Measurements from ENCODE around the gene ATF2. TPM values are rescaled to one million over a fixed set of nuclear protein-coding genes. Genes with fewer than 3 reads are reported as not detected.

Gene ATF2
- total and polyA plus RNA-seq, 10 donors, result 16.3 to 71.6 (median 59.5) TPM

DNA sequence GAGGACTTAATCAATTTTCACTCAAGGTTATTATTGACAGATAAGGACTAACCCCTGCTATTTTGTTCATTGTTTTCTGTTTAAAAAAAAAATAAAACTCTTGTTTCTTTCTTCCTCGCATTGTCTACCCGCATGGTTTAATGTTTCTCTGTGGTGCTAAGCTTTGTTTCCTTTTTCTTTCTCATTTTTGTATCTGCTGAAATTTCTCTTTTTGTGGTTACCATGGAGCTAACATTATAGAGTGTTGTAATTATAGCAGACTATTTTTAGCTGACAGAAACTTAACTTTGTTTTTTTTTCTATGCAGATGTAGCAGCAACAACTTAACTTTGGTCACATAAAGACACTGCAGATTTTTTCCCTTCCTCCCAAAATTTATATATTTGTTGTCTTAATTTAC, 119.7 kb downstream of the ATF2 start:
- intact Hi-C loops (cut with DNase I; ENCODE audit: low total_unique reads), result no loop called here
- no peak overlapping the region for H3K4me3 ChIP-seq
- H3K27ac ChIP-seq, result no peak overlapping the region
- no peaks in the 10 kb centered on the region for H3K4me1 ChIP-seq
- peaks cover 0 to 5% (median 0%) of the 10 kb centered on the region in 6 donors for H3K36me3 ChIP-seq
- H3K27me3 ChIP-seq (replicated peaks in 1 of 7), result no peaks in the 10 kb centered on the region
- DNase-seq, result no peak
- no peak for TF ChIP-seq POLR2A (IDR thresholded peaks at IDR 0.05)
- no peaks in the 10 kb centered on the region for H3K9me3 ChIP-seq
- WGBS, 5 donors, result 33 to 67% (median 41%) methylated on average over 2 of the region's 2 CpGs

DNA sequence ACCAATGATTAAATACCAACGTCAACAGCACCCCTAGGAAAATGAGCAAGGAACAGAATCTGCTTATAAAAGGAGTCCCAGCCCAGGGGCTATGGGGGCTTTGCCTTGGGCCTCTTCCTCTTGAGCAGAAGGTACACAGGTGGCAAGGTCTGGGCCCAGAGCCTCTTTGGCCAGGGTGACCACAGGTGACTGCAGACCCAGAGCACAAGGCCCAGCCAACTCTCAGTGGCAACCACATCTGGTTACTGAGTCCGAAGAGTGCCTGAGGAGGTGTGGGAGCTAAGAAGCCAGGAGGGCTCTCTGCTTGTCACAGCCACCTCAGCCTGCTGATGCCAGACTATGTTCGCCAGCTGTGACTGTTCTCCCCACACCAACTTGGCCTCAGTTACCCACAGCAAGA, 128.5 kb downstream of the ATF2 start:
- Histone ChIP-seq H3K36me3 (no peaks in the 10 kb centered on the region), H3K4me3 (no peak overlapping the region), H3K27ac (no peak overlapping the region), H3K9me3 (peaks cover 0 to 8% (median 0%) of the 10 kb centered on the region in 8 donors), H3K27me3 (replicated peaks in 1 of 7) (no peaks in the 10 kb centered on the region), H3K4me1 (peaks cover 0 to 13% (median 6%) of the 10 kb centered on the region in 6 donors)
- intact Hi-C loops (cut with DNase I; ENCODE audit: low total_unique reads), result no loop called here
- no peak for DNase-seq
- WGBS, 5 donors, result 89 to 100% (median 97%) methylated on average over 2 to 3 of the region's 3 CpGs
- TF ChIP-seq POLR2AphosphoS5 (IDR thresholded peaks at IDR 0.05), result no peak
- no peak for TF ChIP-seq POLR2A (IDR thresholded peaks at IDR 0.05)
- TF ChIP-seq, protein P1, sequence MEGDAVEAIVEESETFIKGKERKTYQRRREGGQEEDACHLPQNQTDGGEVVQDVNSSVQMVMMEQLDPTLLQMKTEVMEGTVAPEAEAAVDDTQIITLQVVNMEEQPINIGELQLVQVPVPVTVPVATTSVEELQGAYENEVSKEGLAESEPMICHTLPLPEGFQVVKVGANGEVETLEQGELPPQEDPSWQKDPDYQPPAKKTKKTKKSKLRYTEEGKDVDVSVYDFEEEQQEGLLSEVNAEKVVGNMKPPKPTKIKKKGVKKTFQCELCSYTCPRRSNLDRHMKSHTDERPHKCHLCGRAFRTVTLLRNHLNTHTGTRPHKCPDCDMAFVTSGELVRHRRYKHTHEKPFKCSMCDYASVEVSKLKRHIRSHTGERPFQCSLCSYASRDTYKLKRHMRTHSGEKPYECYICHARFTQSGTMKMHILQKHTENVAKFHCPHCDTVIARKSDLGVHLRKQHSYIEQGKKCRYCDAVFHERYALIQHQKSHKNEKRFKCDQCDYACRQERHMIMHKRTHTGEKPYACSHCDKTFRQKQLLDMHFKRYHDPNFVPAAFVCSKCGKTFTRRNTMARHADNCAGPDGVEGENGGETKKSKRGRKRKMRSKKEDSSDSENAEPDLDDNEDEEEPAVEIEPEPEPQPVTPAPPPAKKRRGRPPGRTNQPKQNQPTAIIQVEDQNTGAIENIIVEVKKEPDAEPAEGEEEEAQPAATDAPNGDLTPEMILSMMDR (IDR thresholded peaks at IDR 0.05 in 8 of 11, conservative IDR thresholded peaks at IDR 0.05 in 3 of 11), result no peak

DNA sequence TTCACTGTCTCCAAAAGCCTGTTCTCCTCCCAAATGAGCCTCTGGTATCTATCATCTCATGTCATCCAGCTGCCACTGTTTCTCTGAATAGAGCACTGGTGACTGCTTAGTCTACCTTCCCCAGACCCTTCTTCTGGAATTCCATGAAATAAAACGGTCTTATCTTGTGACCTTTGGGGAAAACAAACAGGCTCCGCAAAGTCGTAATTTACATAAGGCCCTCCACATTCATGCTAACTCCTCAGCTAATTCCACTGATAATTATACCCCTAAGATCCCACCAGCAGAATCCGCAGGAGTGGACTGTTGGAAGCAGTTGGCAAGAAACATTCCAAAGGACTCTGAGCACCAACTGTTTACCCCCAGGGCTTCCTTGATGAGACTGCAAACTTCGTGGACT, 129.0 kb downstream of the ATF2 start:
- no peaks in the 10 kb centered on the region for H3K36me3 ChIP-seq
- 84 to 94% (median 90%) methylated on average over 5 of the region's 5 CpGs for WGBS, 5 donors
- TF ChIP-seq POLR2AphosphoS5 (IDR thresholded peaks at IDR 0.05), result no peak
- H3K4me3 ChIP-seq, result no peak overlapping the region
- peaks cover 0 to 13% (median 6%) of the 10 kb centered on the region in 6 donors for H3K4me1 ChIP-seq
- DNase-seq, result no peak
- H3K27me3 ChIP-seq (replicated peaks in 1 of 7), result no peaks in the 10 kb centered on the region
- intact Hi-C loops (cut with DNase I; ENCODE audit: low total_unique reads), result no loop called here
- H3K9me3 ChIP-seq, result peaks cover 0 to 8% (median 0%) of the 10 kb centered on the region in 8 donors
- no peak overlapping the region for H3K27ac ChIP-seq

DNA sequence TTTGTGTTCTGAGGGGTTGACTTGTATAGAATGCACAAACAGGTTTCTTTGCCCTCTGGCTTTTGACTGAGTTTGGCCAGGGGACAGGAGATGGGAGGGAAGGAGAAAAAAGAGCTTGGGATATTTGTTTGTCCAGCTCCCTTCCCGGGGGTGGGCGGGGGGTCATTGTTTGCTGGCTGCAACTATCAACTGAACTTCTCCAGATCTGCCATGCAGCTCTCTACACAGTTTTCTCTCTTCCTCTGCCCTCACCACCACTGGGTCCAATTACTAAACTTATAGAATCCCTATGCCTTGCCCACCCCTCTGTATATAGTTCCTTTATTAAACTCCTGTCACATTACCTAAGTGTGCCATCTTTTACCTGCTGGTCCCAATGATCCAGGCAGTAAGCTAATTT, 130.1 kb downstream of the ATF2 start:
- peaks cover 0 to 13% (median 6%) of the 10 kb centered on the region in 6 donors for H3K4me1 ChIP-seq
- intact Hi-C loops (cut with DNase I; ENCODE audit: low total_unique reads), result no loop called here
- DNase-seq, result no peak
- H3K27ac ChIP-seq, result no peak overlapping the region
- peaks cover 0 to 8% (median 0%) of the 10 kb centered on the region in 8 donors for H3K9me3 ChIP-seq
- no peaks in the 10 kb centered on the region for H3K27me3 ChIP-seq (replicated peaks in 1 of 7)
- TF ChIP-seq POLR2A (IDR thresholded peaks at IDR 0.05) (no peak), POLR2AphosphoS5 (IDR thresholded peaks at IDR 0.05) (no peak)
- TF ChIP-seq, protein P1 (IDR thresholded peaks at IDR 0.05 in 8 of 11, conservative IDR thresholded peaks at IDR 0.05 in 3 of 11), result no peak
- WGBS, 5 donors, result 91 to 100% (median 95%) methylated on average over 2 of the region's 2 CpGs
- H3K36me3 ChIP-seq, result no peaks in the 10 kb centered on the region
- H3K4me3 ChIP-seq, result no peak overlapping the region

GRCh38 chr2:175036582-175037018, 131.4 kb downstream of the ATF2 start:
- H3K4me3 ChIP-seq, result no peak overlapping the region
- intact Hi-C loops (cut with DNase I; ENCODE audit: low total_unique reads), result no loop called here
- H3K9me3 ChIP-seq, result no peaks in the 10 kb centered on the region
- no peak for TF ChIP-seq POLR2A (IDR thresholded peaks at IDR 0.05)
- TF ChIP-seq, protein P1 (IDR thresholded peaks at IDR 0.05 in 8 of 11, conservative IDR thresholded peaks at IDR 0.05 in 3 of 11), result peak in 8 of 11 experiments; percentile 12 to 57 (median 48)
- no peak for TF ChIP-seq POLR2AphosphoS5 (IDR thresholded peaks at IDR 0.05)
- peaks cover 0 to 13% (median 6%) of the 10 kb centered on the region in 6 donors for H3K4me1 ChIP-seq
- no peak for DNase-seq
- 59 to 73% (median 67%) methylated on average over 5 of the region's 5 CpGs for WGBS, 5 donors
- no peaks in the 10 kb centered on the region for H3K36me3 ChIP-seq
- H3K27me3 ChIP-seq (replicated peaks in 1 of 7), result no peaks in the 10 kb centered on the region
- no peak overlapping the region for H3K27ac ChIP-seq

Measured in spleen (tissue), 11 donors.